SK-N-SH (cell line): Measurements from ENCODE around the gene GCDH. TPM values are rescaled to one million over a fixed set of nuclear protein-coding genes. Genes with fewer than 3 reads are reported as not detected.

Experiments used
- CTCF ChIA-PET: fragments of 300-600, 350-600 bp; formaldehyde crosslinking; extraction: SDS; loops from one replicate; lab custom pipeline; 2021; lab: Yijun Ruan, JAX
- POLR2A ChIA-PET: fragments of 350-600 bp; sonication (Branson Sonifier 250); formaldehyde crosslinking; extraction: SDS; loops from one replicate; lab custom pipeline; 2020; ENCODE audit warnings: antibody characterized with exemption, inconsistent platforms; lab: Yijun Ruan, JAX
- DNase-seq: peaks from one replicate; pipeline ENCODE4 v3.0.0; 2012
- H2AFZ ChIP-seq: fragments of 200-600 bp; sonication (generic); 2 replicates; pipeline ENCODE4 v1.8.1; 2016; ENCODE audit warnings: antibody characterized with exemption, mild to moderate bottlenecking, low read depth
- H3F3A ChIP-seq: fragments of 200-600 bp; sonication (generic); replicated peaks from 2 replicates; pipeline ENCODE3; 2016; ENCODE audit warnings: antibody characterized with exemption, mild to moderate bottlenecking; ENCODE audit not compliant: insufficient read depth
- H3K27ac ChIP-seq, 2 experiments: fragments of 200-500 bp in 1 of 2; fragments of 200-600 bp in 1 of 2; sonication (Bioruptor generic) in 1 of 2; sonication (generic), shearing (Covaris generic) in 1 of 2; 2 replicates each; pipeline versions ENCODE4 v1.5.1 to v1.6.1; 2014 to 2016; ENCODE audit warnings: low read depth in 2 of 2, inconsistent platforms in 1 of 2, low read length in 1 of 2, mild to moderate bottlenecking in 1 of 2, mixed read lengths in 1 of 2
- H3K27me3 ChIP-seq: fragments of 200-600 bp; sonication (generic), shearing (Covaris generic); 2 replicates; pipeline ENCODE4 v1.6.1; 2016; ENCODE audit warnings: mixed run types; ENCODE audit not compliant: insufficient read depth
- H3K36me3 ChIP-seq, 2 experiments: fragments of 200-500 bp in 1 of 2; fragments of 200-600 bp in 1 of 2; sonication (Bioruptor generic) in 1 of 2; sonication (generic) in 1 of 2; replicated peaks in 1 of 2; 2 replicates each; pipeline versions ENCODE3 to v1.5.1; 2014 to 2016; ENCODE audit warnings: low read length in 1 of 2, mild to moderate bottlenecking in 1 of 2; ENCODE audit not compliant: insufficient read depth in 2 of 2, control insufficient read depth in 1 of 2
- H3K4me1 ChIP-seq, 2 experiments: fragments of 200-500 bp in 1 of 2; fragments of 200-600 bp in 1 of 2; sonication (Bioruptor generic) in 1 of 2; sonication (generic), shearing (Covaris generic) in 1 of 2; 2 replicates each; pipeline versions ENCODE4 v1.5.1 to v1.6.1; 2014 to 2016; ENCODE audit warnings: low read depth in 1 of 2, low read length in 1 of 2, mixed run types in 1 of 2; ENCODE audit not compliant: insufficient read depth in 2 of 2, control insufficient read depth in 1 of 2
- H3K4me2 ChIP-seq: fragments of 200-600 bp; sonication (generic), shearing (Covaris generic); 2 replicates; pipeline ENCODE4 v1.6.1; 2017; ENCODE audit warnings: mixed run types
- H3K4me3 ChIP-seq, 2 experiments: fragments of 200-500 bp in 1 of 2; fragments of 200-600 bp in 1 of 2; sonication (Bioruptor generic) in 1 of 2; sonication (generic), shearing (Covaris generic) in 1 of 2; 2 replicates each; pipeline versions ENCODE4 v1.5.1 to v1.8.1; 2014 to 2016; ENCODE audit warnings: low read depth in 2 of 2, inconsistent platforms in 1 of 2, low read length in 1 of 2, mild to moderate bottlenecking in 1 of 2, mixed read lengths in 1 of 2, moderate library complexity in 1 of 2
- H3K79me2 ChIP-seq: fragments of 200-600 bp; sonication (generic); 2 replicates; pipeline ENCODE4 v1.8.1; 2017; ENCODE audit warnings: mild to moderate bottlenecking; ENCODE audit not compliant: insufficient read depth
- H3K9ac ChIP-seq: fragments of 200-600 bp; sonication (generic); 2 replicates; pipeline ENCODE4 v1.6.1; 2017; ENCODE audit warnings: mixed run types
- H3K9me2 ChIP-seq: fragments of 200-600 bp; sonication (generic); 2 replicates; pipeline ENCODE4 v1.6.1; 2017; ENCODE audit warnings: mixed run types
- H3K9me3 ChIP-seq: fragments of 200-600 bp; sonication (generic); 2 replicates; pipeline ENCODE4 v1.6.1; 2017; ENCODE audit warnings: mixed run types, mild to moderate bottlenecking, moderate library complexity
- H4K20me1 ChIP-seq: fragments of 200-600 bp; sonication (generic); 2 replicates; pipeline ENCODE4 v1.6.1; 2017; ENCODE audit warnings: mild to moderate bottlenecking, mixed run types; ENCODE audit not compliant: insufficient read depth
- ELF1 ChIP-seq: IDR thresholded peaks from 2 replicates; pipeline ENCODE4 v1.4.0; 2012
- FOSL2 ChIP-seq: IDR thresholded peaks from 2 replicates; pipeline ENCODE4 v1.4.0; 2012; ENCODE audit warnings: low read depth, mild to moderate bottlenecking, moderate library complexity, borderline replicate concordance
- FOXM1 ChIP-seq: IDR thresholded peaks from 2 replicates; pipeline ENCODE4 v1.4.0; 2012; ENCODE audit warnings: low read depth, mild to moderate bottlenecking
- GATA2 ChIP-seq: sonication (generic); formaldehyde crosslinking; IDR thresholded peaks from 2 replicates; pipeline ENCODE4 v1.5.0; 2020; ENCODE audit warnings: mild to moderate bottlenecking, missing genetic modification reagents
- JUND ChIP-seq: IDR thresholded peaks from 2 replicates; pipeline ENCODE4 v1.4.0; 2012
- MXI1 ChIP-seq: IDR thresholded peaks from 2 replicates; pipeline ENCODE4 v1.6.1; 2012; ENCODE audit warnings: mild to moderate bottlenecking, low read depth, low read length, improper control_type of control experiment
- NFIC ChIP-seq: IDR thresholded peaks from 2 replicates; pipeline ENCODE4 v1.4.0; 2012; ENCODE audit warnings: borderline replicate concordance
- POLR2AphosphoS5 ChIP-seq: IDR thresholded peaks from 2 replicates; pipeline ENCODE4 v1.6.1; 2012; ENCODE audit warnings: low read depth, low read length
- RFX5 ChIP-seq: IDR thresholded peaks from 2 replicates; pipeline ENCODE4 v1.6.1; 2012; ENCODE audit warnings: mild to moderate bottlenecking, improper control_type of control experiment, low read length
- SIN3A ChIP-seq: IDR thresholded peaks from 2 replicates; pipeline ENCODE4 v1.6.1; 2012; ENCODE audit warnings: low read depth, mild to moderate bottlenecking, low read length, moderate library complexity, borderline replicate concordance
- WGBS: methylation state at CpG from one replicate; pipeline ENCODE4 v1.1.6; 2017; ENCODE audit warnings: low lambda C conversion rate; 5-methylcytosine and 5-hydroxymethylcytosine counted together
- polyA plus RNA-seq, 3 experiments: library from polyadenylated mRNA; depleted of rRNA; stranded (reverse); fragments of >200 nt; gene quantifications; 2 replicates each; pipeline ENCODE4 v1.2.3, GENCODE V29; 2012
- TF ChIP-seq, protein P1 (sequence below): IDR thresholded peaks from 2 replicates; pipeline ENCODE4 v1.4.0; 2012; ENCODE audit warnings: low read depth
- TF ChIP-seq, protein P2 (sequence below): fragments of 150-350 bp; IDR thresholded peaks from 2 replicates; pipeline ENCODE4 v1.6.1; 2017; ENCODE audit warnings: antibody characterized with exemption, low read length, low read depth, borderline replicate concordance
- TF ChIP-seq, protein P3 (sequence below): fragments of 150-350 bp; IDR thresholded peaks from 2 replicates; pipeline ENCODE4 v1.6.1; 2016; ENCODE audit warnings: mild to moderate bottlenecking, low read depth, low read length
- TF ChIP-seq, protein P4 (sequence below): IDR thresholded peaks from 2 replicates; pipeline ENCODE4 v1.6.1; 2012; ENCODE audit warnings: mild to moderate bottlenecking, low read depth, low read length, moderate library complexity
- TF ChIP-seq, protein P5 (sequence below): IDR thresholded peaks from 2 replicates; pipeline ENCODE4; 2012
- TF ChIP-seq, protein P6 (sequence below): fragments of 200-600 bp; sonication (generic); IDR thresholded peaks from 2 replicates; pipeline ENCODE4 v1.6.1; 2017; ENCODE audit warnings: antibody characterized with exemption, mild to moderate bottlenecking, moderate library complexity

The GCDH gene
- polyA plus RNA-seq, 1 of the 3 experiments (the other 2 are of a cell fraction), result 29.4 TPM

DNA sequence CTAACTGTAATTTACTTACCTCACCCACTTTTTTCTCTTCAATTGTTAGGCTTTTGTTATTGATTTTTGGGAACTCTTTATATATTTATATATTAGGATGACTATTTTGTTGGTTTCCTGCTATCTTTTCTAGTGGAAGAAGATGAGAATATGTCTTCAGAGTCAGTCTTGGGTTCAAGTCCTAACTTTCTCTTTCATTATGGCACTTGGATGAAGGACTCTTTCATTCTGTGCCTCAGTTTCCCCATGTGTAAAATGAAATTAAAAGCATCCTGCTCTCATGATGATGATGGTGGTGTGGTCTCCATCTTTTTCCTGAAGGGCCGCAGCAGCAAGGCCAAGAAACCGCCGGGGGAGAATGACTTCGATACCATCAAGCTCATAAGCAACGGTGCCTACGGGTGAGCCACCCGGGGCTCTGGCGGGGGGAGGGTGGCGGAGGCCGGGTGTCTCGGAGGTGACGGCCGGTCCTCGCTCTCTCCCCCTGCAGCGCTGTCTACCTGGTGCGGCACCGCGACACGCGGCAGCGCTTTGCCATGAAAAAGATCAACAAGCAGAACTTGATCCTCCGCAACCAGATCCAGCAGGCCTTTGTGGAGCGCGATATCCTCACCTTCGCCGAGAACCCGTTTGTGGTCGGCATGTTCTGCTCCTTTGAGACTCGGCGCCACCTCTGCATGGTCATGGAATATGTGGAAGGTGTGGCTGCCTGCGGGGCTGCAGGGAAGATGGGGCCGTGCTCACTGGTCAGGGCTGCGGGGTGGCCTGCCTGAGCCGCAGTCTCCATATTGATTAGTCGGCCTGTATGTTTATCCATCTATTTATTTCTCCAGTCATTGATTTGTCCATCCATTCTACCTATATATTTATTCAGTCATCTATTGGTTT is 32.7 kb upstream of the GCDH start:
- no peaks in the 10 kb centered on the region for H3K9me2 ChIP-seq
- peaks cover 6% of the 10 kb centered on the region for H3F3A ChIP-seq
- no peak overlapping the region for H2AFZ ChIP-seq
- H4K20me1 ChIP-seq, result no peaks in the 10 kb centered on the region
- no peak overlapping the region for H3K4me3 ChIP-seq
- H3K27me3 ChIP-seq, result no peaks in the 10 kb centered on the region
- DNase-seq, result no peak
- 92% methylated on average over 34 of the region's 35 CpGs for WGBS
- POLR2A ChIA-PET, result no interaction called here
- no peaks in the 10 kb centered on the region for H3K79me2 ChIP-seq
- TF ChIP-seq, protein P1, sequence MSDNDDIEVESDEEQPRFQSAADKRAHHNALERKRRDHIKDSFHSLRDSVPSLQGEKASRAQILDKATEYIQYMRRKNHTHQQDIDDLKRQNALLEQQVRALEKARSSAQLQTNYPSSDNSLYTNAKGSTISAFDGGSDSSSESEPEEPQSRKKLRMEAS, result no peak
- TF ChIP-seq, protein P2, sequence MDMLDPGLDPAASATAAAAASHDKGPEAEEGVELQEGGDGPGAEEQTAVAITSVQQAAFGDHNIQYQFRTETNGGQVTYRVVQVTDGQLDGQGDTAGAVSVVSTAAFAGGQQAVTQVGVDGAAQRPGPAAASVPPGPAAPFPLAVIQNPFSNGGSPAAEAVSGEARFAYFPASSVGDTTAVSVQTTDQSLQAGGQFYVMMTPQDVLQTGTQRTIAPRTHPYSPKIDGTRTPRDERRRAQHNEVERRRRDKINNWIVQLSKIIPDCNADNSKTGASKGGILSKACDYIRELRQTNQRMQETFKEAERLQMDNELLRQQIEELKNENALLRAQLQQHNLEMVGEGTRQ, result no peak
- TF ChIP-seq, protein P3, sequence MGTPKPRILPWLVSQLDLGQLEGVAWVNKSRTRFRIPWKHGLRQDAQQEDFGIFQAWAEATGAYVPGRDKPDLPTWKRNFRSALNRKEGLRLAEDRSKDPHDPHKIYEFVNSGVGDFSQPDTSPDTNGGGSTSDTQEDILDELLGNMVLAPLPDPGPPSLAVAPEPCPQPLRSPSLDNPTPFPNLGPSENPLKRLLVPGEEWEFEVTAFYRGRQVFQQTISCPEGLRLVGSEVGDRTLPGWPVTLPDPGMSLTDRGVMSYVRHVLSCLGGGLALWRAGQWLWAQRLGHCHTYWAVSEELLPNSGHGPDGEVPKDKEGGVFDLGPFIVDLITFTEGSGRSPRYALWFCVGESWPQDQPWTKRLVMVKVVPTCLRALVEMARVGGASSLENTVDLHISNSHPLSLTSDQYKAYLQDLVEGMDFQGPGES, result no peak
- TF ChIP-seq SIN3A (no peak), GATA2 (CRISPR knock-in tag) (no peak), NFIC (no peak), ELF1 (no peak), POLR2AphosphoS5 (no peak), JUND (no peak), MXI1 (no peak), FOXM1 (no peak), FOSL2 (no peak), RFX5 (no peak)
- TF ChIP-seq, protein P4, sequence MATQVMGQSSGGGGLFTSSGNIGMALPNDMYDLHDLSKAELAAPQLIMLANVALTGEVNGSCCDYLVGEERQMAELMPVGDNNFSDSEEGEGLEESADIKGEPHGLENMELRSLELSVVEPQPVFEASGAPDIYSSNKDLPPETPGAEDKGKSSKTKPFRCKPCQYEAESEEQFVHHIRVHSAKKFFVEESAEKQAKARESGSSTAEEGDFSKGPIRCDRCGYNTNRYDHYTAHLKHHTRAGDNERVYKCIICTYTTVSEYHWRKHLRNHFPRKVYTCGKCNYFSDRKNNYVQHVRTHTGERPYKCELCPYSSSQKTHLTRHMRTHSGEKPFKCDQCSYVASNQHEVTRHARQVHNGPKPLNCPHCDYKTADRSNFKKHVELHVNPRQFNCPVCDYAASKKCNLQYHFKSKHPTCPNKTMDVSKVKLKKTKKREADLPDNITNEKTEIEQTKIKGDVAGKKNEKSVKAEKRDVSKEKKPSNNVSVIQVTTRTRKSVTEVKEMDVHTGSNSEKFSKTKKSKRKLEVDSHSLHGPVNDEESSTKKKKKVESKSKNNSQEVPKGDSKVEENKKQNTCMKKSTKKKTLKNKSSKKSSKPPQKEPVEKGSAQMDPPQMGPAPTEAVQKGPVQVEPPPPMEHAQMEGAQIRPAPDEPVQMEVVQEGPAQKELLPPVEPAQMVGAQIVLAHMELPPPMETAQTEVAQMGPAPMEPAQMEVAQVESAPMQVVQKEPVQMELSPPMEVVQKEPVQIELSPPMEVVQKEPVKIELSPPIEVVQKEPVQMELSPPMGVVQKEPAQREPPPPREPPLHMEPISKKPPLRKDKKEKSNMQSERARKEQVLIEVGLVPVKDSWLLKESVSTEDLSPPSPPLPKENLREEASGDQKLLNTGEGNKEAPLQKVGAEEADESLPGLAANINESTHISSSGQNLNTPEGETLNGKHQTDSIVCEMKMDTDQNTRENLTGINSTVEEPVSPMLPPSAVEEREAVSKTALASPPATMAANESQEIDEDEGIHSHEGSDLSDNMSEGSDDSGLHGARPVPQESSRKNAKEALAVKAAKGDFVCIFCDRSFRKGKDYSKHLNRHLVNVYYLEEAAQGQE, result no peak
- TF ChIP-seq, protein P5, sequence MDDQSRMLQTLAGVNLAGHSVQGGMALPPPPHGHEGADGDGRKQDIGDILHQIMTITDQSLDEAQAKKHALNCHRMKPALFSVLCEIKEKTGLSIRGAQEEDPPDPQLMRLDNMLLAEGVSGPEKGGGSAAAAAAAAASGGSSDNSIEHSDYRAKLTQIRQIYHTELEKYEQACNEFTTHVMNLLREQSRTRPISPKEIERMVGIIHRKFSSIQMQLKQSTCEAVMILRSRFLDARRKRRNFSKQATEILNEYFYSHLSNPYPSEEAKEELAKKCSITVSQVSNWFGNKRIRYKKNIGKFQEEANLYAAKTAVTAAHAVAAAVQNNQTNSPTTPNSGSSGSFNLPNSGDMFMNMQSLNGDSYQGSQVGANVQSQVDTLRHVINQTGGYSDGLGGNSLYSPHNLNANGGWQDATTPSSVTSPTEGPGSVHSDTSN, result no peak
- TF ChIP-seq, protein P6, sequence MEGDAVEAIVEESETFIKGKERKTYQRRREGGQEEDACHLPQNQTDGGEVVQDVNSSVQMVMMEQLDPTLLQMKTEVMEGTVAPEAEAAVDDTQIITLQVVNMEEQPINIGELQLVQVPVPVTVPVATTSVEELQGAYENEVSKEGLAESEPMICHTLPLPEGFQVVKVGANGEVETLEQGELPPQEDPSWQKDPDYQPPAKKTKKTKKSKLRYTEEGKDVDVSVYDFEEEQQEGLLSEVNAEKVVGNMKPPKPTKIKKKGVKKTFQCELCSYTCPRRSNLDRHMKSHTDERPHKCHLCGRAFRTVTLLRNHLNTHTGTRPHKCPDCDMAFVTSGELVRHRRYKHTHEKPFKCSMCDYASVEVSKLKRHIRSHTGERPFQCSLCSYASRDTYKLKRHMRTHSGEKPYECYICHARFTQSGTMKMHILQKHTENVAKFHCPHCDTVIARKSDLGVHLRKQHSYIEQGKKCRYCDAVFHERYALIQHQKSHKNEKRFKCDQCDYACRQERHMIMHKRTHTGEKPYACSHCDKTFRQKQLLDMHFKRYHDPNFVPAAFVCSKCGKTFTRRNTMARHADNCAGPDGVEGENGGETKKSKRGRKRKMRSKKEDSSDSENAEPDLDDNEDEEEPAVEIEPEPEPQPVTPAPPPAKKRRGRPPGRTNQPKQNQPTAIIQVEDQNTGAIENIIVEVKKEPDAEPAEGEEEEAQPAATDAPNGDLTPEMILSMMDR, result no peak
- H3K4me1 ChIP-seq, result no peaks in the 10 kb centered on the region
- no peak overlapping the region for H3K27ac ChIP-seq
- H3K9ac ChIP-seq, result no peak overlapping the region
- no peaks in the 10 kb centered on the region for H3K9me3 ChIP-seq
- CTCF ChIA-PET, result interaction anchor here (0.9 to 7.9 kb wide), 4 partner anchors 10 to 107 kb away, joined by 3 to 69 read pairs (median 12); no protein-coding TSS in a partner anchor
- H3K4me2 ChIP-seq, result no peak overlapping the region
- no peaks in the 10 kb centered on the region for H3K36me3 ChIP-seq
